LNCaP clone FGC (cell line): ENCODE data around the gene ARHGAP15.

Source experiments
- DNase-seq: peaks from one replicate; pipeline ENCODE4 v3.0.0-alpha.2; 2011; ENCODE audit warnings: low read depth
- H3K4me3 ChIP-seq: 2 replicates; pipeline ENCODE4 v1.5.1; 2011; ENCODE audit warnings: mild to moderate bottlenecking, low read depth, low read length, control low read depth
- TF ChIP-seq, protein P1 (sequence below): IDR thresholded peaks from 2 replicates; pipeline ENCODE4 v1.5.1; 2012; ENCODE audit warnings: mild to moderate bottlenecking; ENCODE audit not compliant: control insufficient read depth, insufficient read depth; ENCODE audit errors: extremely low read depth

ARHGAP15 gene

DNA sequence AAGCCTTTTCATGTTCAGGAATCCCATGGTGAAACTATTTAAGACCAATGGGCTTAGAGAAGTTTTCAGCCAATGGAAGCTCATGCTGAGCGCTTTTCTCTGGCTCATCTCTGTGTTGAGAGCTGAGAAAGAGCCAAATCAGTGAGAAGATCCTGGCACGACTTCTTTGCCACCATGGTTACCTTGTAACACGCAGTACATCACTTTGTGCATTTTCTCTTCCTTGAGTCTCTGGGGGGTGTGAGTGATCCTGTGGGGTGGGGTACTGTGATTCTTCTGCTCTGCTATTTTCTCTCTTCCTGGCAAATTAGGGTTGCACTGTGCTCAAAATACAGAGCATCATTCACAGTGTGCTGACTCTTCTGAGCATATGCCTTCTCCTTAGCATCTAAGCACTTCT, 664.2 kb downstream of the ARHGAP15 start:
- TF ChIP-seq, protein P1, sequence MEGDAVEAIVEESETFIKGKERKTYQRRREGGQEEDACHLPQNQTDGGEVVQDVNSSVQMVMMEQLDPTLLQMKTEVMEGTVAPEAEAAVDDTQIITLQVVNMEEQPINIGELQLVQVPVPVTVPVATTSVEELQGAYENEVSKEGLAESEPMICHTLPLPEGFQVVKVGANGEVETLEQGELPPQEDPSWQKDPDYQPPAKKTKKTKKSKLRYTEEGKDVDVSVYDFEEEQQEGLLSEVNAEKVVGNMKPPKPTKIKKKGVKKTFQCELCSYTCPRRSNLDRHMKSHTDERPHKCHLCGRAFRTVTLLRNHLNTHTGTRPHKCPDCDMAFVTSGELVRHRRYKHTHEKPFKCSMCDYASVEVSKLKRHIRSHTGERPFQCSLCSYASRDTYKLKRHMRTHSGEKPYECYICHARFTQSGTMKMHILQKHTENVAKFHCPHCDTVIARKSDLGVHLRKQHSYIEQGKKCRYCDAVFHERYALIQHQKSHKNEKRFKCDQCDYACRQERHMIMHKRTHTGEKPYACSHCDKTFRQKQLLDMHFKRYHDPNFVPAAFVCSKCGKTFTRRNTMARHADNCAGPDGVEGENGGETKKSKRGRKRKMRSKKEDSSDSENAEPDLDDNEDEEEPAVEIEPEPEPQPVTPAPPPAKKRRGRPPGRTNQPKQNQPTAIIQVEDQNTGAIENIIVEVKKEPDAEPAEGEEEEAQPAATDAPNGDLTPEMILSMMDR: no peak
- no peak for DNase-seq
- H3K4me3 ChIP-seq: no peak overlapping the region

DNA sequence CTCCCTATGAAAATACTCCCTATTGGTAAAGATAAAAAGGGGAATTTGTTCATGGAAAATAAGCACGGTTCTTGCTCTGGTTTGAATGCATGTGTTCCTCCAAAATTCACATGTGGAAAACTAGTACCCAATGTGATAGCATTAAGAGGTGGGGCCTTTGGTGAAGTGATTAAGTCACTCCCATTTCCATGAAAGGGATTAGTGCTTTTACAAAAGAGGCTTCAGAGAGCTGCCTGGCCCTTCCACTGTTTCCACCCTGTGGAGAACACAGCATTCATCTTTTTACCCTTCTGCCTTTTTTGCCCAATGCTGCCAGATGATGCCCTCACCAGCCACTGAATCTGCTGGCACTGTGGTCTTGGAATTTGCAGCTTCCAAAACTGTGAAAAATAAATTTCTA, 666.8 kb downstream of the ARHGAP15 start:
- no peak overlapping the region for H3K4me3 ChIP-seq
- DNase-seq: no peak
- TF ChIP-seq, protein P1: no peak

DNA sequence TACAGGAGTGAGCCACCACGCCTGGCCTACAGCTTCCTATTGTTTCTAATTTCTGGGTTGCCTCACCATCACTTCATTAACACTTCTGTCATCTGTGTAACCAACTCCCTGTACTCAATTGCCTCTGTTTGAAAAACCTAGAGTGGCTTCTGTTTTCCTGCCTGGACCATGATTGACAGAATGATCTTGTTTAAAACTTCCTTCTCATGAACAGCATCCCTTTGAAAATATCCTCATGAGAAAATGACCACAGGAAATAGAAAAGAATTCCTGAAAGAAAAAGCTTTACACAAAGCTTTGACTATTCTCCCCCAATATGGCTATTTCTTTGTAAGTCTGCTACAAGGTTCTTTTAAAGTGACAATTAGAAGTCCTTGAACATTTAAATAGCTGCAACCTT, 672.3 kb downstream of the ARHGAP15 start:
- no peak for DNase-seq
- H3K4me3 ChIP-seq: no peak overlapping the region
- TF ChIP-seq, protein P1: no peak

DNA sequence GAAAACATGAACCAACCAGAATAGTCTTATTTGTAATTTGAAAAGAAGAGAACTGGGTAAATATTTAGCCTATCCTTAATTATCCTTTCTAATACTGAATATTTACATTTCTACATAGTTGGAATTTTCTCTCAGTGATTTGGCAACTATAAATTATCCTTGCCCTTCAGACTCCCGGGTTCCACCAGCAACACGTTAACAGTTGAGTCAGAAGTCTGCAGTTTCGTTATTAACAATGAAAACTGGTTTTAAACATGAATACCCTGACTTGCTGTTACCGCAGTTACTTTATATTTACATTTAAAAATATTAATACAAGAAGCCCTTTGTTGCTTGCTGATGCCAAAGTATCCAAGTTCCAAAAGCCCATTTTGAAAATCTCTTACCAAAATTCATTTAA, 673.0 kb downstream of the ARHGAP15 start:
- no peak overlapping the region for H3K4me3 ChIP-seq
- DNase-seq: no peak
- TF ChIP-seq, protein P1: no peak

DNA sequence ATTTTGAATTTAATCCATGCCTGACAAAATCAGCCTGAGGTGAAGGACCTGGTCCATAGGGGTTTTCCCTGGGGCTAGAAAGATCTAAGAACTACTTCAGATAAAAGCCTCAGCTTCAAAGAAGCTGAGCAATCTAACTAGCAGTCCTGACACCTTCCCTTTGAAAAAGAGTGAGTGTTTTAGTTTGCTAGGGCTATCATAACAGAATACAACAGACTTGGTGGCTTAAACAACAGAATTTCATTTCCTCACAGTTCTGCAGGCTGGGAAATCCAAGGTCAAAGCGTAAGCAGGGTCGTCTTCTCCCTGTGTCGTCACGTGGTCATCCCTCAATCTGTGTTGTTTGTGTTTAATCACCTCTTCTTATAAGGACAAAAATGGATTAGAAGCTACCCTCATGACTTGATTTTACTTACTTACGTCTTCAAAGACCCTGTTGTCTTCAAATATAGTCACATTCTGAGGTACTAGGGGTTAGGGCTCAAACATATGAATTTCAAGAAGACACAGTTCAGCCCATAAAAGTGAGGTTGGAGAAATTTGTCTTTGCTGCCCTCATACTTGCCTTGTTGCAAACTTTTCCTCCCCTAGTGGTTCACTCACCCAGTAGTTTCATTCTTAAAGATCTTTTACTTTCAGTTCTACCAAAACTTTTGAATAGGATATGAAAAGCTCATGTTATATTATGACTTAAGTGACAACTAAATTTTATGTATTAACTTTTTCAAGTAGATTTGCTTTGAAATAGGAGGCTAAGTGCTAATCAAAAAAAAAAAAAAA, 673.8 kb downstream of the ARHGAP15 start:
- DNase-seq: no peak
- TF ChIP-seq, protein P1: no peak
- H3K4me3 ChIP-seq: no peak overlapping the region

DNA sequence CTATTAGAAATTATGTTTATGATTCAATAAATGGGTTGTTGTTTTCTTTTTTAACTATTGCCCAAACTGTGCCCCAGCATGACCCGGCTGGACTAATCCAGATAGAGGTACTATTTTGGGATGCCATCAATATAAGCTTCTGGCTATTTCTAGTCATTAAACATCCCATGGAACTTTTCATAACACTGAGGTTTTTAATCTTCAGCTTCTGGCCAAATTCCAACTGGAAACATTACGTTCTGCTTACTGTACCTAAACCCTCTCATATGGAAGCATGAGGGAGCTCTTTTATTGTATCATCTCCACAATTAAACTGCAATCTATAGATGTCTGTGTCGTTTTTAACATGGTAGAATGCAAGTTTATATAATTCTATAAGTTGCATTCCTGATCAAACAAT, 674.7 kb downstream of the ARHGAP15 start:
- H3K4me3 ChIP-seq: no peak overlapping the region
- TF ChIP-seq, protein P1: no peak

DNA sequence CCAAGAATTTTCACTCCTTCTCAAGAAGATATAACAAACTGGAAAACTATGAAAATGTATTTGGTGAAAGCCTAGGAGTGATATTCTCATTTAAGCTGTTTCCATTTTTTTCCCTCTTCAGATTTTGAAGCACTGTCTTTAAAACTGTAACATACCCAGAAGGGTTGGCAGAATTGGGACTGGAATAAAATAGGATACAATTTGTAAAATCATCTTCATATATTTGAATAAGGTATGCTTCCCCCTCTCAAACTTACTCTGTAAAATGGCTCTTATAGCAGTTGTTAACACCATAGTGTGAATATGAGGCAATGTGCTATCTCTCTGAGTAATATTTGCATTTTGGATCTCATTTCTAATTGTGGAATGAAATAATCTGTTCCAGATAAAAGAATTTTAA, 676.4 kb downstream of the ARHGAP15 start:
- H3K4me3 ChIP-seq: no peak overlapping the region
- DNase-seq: no peak
- TF ChIP-seq, protein P1: no peak

More for the DNA sequence above, 674.7 kb downstream of the ARHGAP15 start:
- DNase-seq: no peak
